MM.1S (cell line): ENCODE data around the gene DDX4.

ENCODE experiments used
- DNase-seq: peaks from one replicate; pipeline ENCODE4 v3.0.0-alpha.2; 2015
- H2AFZ ChIP-seq: fragments of 300-600 bp; sonication (generic); 2 replicates; pipeline ENCODE4 v1.6.0; 2016; ENCODE audit warnings: antibody characterized with exemption, low read length
- H3F3A ChIP-seq: fragments of 300-600 bp; sonication (generic); 2 replicates; pipeline ENCODE4 v1.6.1; 2016; ENCODE audit warnings: mild to moderate bottlenecking, antibody characterized with exemption, low read length, moderate library complexity, mixed read lengths; ENCODE audit not compliant: insufficient read depth
- H3K27ac ChIP-seq: fragments of 300-600 bp; sonication (generic); 2 replicates; pipeline ENCODE4 v1.5.1; 2016; ENCODE audit warnings: mild to moderate bottlenecking, low read length
- H3K27me3 ChIP-seq: fragments of 300-600 bp; sonication (generic); replicated peaks from 2 replicates; pipeline ENCODE4 v1.6.0; 2016; ENCODE audit warnings: low read length; ENCODE audit not compliant: insufficient read depth
- H3K36me3 ChIP-seq: fragments of 300-600 bp; sonication (generic); replicated peaks from 2 replicates; pipeline ENCODE4 v1.6.1; 2016; ENCODE audit warnings: mild to moderate bottlenecking, low read length, mixed read lengths; ENCODE audit not compliant: insufficient read depth
- H3K4me1 ChIP-seq: fragments of 300-600 bp; sonication (generic); 2 replicates; pipeline ENCODE4 v1.6.1; 2016; ENCODE audit warnings: low read length, mixed read lengths
- H3K4me2 ChIP-seq: fragments of 300-600 bp; sonication (generic); 2 replicates; pipeline ENCODE4 v1.6.0; 2016; ENCODE audit warnings: low read depth, low read length
- H3K4me3 ChIP-seq: fragments of 300-600 bp; sonication (generic); 2 replicates; pipeline ENCODE4 v1.5.1; 2016; ENCODE audit warnings: low read length, mixed read lengths
- H3K79me2 ChIP-seq: fragments of 300-600 bp; sonication (generic); 2 replicates; pipeline ENCODE4 v1.6.1; 2016; ENCODE audit warnings: mixed run types, low read length, mixed read lengths
- H3K9ac ChIP-seq: fragments of 300-600 bp; sonication (generic); 2 replicates; pipeline ENCODE4 v1.6.1; 2016; ENCODE audit warnings: low read length, mixed read lengths
- H3K9me2 ChIP-seq: fragments of 300-600 bp; sonication (generic); replicated peaks from 2 replicates; pipeline ENCODE4 v1.6.1; 2016; ENCODE audit warnings: mild to moderate bottlenecking, low read length, mixed read lengths; ENCODE audit not compliant: insufficient read depth
- H3K9me3 ChIP-seq: fragments of 300-600 bp; sonication (generic); replicated peaks from 2 replicates; pipeline ENCODE4 v1.6.1; 2016; ENCODE audit warnings: mild to moderate bottlenecking, low read length, mixed read lengths; ENCODE audit not compliant: insufficient read depth
- H4K20me1 ChIP-seq: fragments of 300-600 bp; sonication (generic); 2 replicates; pipeline ENCODE4 v1.6.1; 2016; ENCODE audit warnings: mild to moderate bottlenecking, low read length, moderate library complexity, mixed read lengths; ENCODE audit not compliant: insufficient read depth
- EZH2 ChIP-seq: fragments of 300-600 bp; sonication (generic); optimal IDR thresholded peaks from 2 replicates; pipeline ENCODE3; 2017; ENCODE audit warnings: low read depth, mild to moderate bottlenecking, antibody characterized with exemption, low read length, mixed read lengths
- EZH2phosphoT487 ChIP-seq: fragments of 300-600 bp; sonication (generic); IDR thresholded peaks from 2 replicates; pipeline ENCODE4 v1.6.1; 2018; ENCODE audit warnings: antibody characterized with exemption, low read length
- TF ChIP-seq, protein P1 (sequence below): fragments of 300-600 bp; sonication (generic); IDR thresholded peaks from 2 replicates; pipeline ENCODE4 v1.5.1; 2016; ENCODE audit warnings: antibody characterized with exemption, low read length, mixed read lengths

The DDX4 gene

DNA sequence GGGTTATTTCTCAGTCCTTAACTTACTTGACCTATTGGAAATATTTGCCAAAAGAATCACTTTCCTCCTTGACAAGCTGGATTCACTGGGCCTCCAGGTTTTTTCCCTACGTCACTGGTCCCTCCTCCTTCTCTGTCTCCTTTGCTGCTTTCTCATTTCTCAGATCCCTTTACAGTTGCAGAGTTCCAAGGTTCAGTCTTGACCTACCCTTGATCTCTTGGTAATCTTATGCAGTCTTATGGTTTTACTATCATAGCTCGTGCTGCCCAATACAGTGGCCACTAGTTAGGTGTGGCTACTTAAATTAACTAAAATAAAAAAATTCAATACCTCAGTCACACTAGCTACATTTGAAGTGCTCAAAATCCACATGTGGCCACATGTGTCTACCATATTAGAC, 37.1 kb upstream of the DDX4 start:
- Histone ChIP-seq H3K9ac (no peak overlapping the region), H3K27ac (no peak overlapping the region), H2AFZ (no peak overlapping the region), H3K9me2 (no peaks in the 10 kb centered on the region), H3K4me2 (no peak overlapping the region), H3K27me3 (no peaks in the 10 kb centered on the region), H3K79me2 (no peaks in the 10 kb centered on the region), H3K4me3 (no peak overlapping the region), H4K20me1 (no peaks in the 10 kb centered on the region), H3K36me3 (no peaks in the 10 kb centered on the region), H3F3A (no peaks in the 10 kb centered on the region), H3K4me1 (0 out of 2 replicates have a peak, but pooled peaks cover 5% of the 10 kb centered on the region), H3K9me3 (no peaks in the 10 kb centered on the region)
- no peak for DNase-seq
- TF ChIP-seq EZH2 (no peak), EZH2phosphoT487 (no peak)
- TF ChIP-seq, protein P1, sequence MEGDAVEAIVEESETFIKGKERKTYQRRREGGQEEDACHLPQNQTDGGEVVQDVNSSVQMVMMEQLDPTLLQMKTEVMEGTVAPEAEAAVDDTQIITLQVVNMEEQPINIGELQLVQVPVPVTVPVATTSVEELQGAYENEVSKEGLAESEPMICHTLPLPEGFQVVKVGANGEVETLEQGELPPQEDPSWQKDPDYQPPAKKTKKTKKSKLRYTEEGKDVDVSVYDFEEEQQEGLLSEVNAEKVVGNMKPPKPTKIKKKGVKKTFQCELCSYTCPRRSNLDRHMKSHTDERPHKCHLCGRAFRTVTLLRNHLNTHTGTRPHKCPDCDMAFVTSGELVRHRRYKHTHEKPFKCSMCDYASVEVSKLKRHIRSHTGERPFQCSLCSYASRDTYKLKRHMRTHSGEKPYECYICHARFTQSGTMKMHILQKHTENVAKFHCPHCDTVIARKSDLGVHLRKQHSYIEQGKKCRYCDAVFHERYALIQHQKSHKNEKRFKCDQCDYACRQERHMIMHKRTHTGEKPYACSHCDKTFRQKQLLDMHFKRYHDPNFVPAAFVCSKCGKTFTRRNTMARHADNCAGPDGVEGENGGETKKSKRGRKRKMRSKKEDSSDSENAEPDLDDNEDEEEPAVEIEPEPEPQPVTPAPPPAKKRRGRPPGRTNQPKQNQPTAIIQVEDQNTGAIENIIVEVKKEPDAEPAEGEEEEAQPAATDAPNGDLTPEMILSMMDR: no peak

DNA sequence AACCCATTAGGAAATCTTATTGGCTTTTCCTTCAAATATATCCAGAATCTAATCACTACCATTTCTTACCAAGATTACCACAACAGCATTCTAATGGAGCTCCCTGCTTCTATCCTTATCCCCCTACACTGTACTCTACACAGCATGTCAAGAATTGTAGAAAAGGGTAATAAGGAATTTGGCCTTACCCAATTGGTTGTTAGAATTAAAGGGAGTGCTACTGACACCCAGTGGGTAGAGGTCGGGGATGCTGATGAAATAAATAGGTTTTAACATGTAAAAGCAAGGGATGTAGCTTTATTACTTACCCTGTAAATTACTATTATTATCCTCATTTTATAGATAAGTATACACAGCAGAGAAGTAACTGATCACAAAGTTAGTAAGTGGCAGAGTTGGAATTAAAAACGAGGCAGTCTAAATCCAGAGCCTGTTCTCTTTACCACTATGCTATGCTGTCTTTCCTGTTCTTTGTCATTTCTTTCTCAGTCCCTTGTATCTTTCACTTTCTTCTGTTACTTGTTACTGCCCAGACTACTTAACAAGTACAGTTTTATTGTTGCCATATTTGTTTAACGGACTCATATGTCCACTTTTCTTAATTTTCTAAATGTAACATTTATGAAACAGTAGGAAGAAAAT, 36.3 kb upstream of the DDX4 start:
- Histone ChIP-seq H3K9ac (no peak overlapping the region), H3K9me2 (no peaks in the 10 kb centered on the region), H4K20me1 (no peaks in the 10 kb centered on the region), H3F3A (no peaks in the 10 kb centered on the region), H3K4me3 (no peak overlapping the region), H2AFZ (no peak overlapping the region), H3K4me1 (0 out of 2 replicates have a peak, but pooled peaks cover 5% of the 10 kb centered on the region), H3K27me3 (no peaks in the 10 kb centered on the region), H3K36me3 (no peaks in the 10 kb centered on the region), H3K9me3 (no peaks in the 10 kb centered on the region), H3K79me2 (no peaks in the 10 kb centered on the region), H3K27ac (no peak overlapping the region), H3K4me2 (no peak overlapping the region)
- DNase-seq: no peak
- TF ChIP-seq, protein P1: no peak
- TF ChIP-seq EZH2 (no peak), EZH2phosphoT487 (no peak)

DNA sequence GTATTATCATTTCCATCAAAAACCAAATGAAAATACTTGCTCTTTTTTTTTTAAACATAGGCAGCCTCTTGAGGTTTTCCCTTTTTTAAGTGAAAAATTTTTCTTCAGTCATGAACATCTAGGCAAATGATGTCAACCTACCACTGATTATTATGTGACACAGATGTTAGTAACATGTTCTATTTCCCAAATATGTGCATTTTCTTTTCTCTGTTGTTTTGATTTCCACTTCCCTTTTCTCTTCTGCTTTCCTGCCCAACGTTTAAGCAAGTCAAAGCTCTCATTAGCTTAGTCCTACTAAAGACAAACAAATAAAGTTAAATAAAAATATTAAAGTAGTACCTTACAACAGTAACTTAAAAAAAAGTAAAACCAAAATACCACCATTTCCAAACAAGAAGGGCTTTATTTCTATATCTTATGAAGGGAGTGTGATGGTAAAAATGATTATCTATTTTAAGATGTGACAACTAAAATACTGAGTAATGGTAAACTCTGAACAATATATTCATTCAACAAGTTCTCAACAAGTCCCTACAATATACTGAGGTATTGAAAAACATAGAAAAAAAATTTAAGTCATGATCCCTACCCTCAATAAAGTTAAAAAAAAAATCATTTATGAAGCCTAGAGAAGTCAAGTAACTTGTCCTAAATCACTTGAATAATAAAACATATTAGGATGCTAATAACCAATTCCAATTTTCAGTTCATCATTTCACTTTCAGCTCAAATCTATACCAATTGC, 35.1 kb upstream of the DDX4 start:
- H3K36me3 ChIP-seq: no peaks in the 10 kb centered on the region
- no peaks in the 10 kb centered on the region for H4K20me1 ChIP-seq
- no peak for DNase-seq
- H3K4me2 ChIP-seq: no peak overlapping the region
- no peaks in the 10 kb centered on the region for H3K27me3 ChIP-seq
- no peak overlapping the region for H3K27ac ChIP-seq
- no peak overlapping the region for H3K9ac ChIP-seq
- no peaks in the 10 kb centered on the region for H3F3A ChIP-seq
- TF ChIP-seq, protein P1: no peak
- no peak for TF ChIP-seq EZH2phosphoT487
- TF ChIP-seq EZH2: no peak
- no peak overlapping the region for H2AFZ ChIP-seq
- 0 out of 2 replicates have a peak, but pooled peaks cover 5% of the 10 kb centered on the region for H3K4me1 ChIP-seq
- H3K9me3 ChIP-seq: no peaks in the 10 kb centered on the region
- H3K4me3 ChIP-seq: no peak overlapping the region
- H3K9me2 ChIP-seq: no peaks in the 10 kb centered on the region
- no peaks in the 10 kb centered on the region for H3K79me2 ChIP-seq
